ENCODE results near the gene MKNK1. TPM values are rescaled to one million over a fixed set of nuclear protein-coding genes. Genes with fewer than 3 reads are reported as not detected.

MKNK1 gene
- total RNA-seq, 1 donor = 25.4 TPM

DNA sequence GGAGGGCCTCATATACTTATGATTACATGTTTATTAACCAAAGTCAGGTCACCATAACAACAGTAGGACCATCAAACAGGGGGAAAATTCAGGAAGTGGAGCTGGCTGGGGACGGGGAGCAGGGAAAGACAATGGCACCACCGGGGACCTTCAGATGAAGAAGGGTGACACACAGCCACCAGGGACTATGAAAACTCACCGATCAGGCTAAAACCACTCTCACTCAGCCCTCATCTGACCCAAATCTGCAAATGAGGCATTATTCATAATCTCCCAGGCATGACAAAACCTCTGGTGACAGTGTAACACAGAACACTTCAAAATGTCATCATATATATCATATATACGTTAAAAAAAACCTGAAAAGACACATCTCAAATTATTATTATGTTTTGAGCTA lies 11.2 kb downstream of the MKNK1 start:
- Histone ChIP-seq H3K27me3 (ENCODE audit: insufficient read depth, low read length) (no peaks in the 10 kb centered on the region), H3K4me1 (ENCODE audit: insufficient read depth, low read length) (peaks cover 40% of the 10 kb centered on the region), H3K9me3 (ENCODE audit: low read depth, low read length) (no peaks in the 10 kb centered on the region), H3K4me3 (ENCODE audit: low read length) (no peak overlapping the region)

DNA sequence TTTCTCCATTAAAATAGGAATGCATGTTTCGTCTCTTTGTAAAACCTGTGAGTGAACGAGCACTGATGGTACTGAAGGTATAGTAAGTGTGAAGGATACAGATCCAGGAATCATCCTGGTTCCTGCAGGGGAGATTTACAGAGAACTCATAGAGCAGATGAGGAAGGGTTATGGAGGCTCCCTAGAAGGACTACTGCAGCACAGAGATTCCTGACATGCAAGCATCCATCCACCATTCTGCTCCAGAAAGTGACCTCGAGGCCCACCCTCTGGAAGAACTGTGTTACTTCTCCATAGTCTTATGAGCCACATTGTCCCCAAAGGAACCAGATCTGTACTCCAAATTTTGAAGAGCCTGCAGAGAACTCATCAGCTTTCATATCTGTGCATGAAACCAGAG lies 14.5 kb downstream of the MKNK1 start:
- Histone ChIP-seq H3K9me3 (ENCODE audit: low read depth, low read length) (no peaks in the 10 kb centered on the region), H3K4me3 (ENCODE audit: low read length) (no peak overlapping the region), H3K27me3 (ENCODE audit: insufficient read depth, low read length) (no peaks in the 10 kb centered on the region), H3K4me1 (ENCODE audit: insufficient read depth, low read length) (peaks cover 33% of the 10 kb centered on the region)

DNA sequence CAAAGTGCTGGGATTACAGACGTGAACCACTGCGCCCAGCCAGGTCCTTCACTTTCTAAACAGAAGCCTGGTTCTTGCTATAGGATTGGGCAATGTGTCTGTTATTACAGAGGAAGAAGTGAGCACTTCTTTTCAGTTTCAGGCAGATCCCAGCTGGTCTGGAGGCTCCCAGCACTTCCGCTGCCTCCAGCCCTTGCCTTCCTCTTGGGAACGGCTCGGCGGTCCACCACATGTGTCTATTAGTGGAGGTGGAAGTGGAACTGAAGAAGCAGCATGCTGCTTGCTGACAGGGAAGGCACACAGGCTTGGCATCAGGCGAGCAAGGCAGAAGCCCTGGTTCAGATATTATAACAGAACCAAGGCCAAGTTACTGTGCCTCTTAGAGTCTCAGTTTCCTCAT lies 17.0 kb downstream of the MKNK1 start:
- H3K4me1 ChIP-seq (ENCODE audit: insufficient read depth, low read length) = peaks cover 37% of the 10 kb centered on the region
- no peak overlapping the region for H3K4me3 ChIP-seq (ENCODE audit: low read length)
- H3K27me3 ChIP-seq (ENCODE audit: insufficient read depth, low read length) = no peaks in the 10 kb centered on the region
- no peaks in the 10 kb centered on the region for H3K9me3 ChIP-seq (ENCODE audit: low read depth, low read length)

DNA sequence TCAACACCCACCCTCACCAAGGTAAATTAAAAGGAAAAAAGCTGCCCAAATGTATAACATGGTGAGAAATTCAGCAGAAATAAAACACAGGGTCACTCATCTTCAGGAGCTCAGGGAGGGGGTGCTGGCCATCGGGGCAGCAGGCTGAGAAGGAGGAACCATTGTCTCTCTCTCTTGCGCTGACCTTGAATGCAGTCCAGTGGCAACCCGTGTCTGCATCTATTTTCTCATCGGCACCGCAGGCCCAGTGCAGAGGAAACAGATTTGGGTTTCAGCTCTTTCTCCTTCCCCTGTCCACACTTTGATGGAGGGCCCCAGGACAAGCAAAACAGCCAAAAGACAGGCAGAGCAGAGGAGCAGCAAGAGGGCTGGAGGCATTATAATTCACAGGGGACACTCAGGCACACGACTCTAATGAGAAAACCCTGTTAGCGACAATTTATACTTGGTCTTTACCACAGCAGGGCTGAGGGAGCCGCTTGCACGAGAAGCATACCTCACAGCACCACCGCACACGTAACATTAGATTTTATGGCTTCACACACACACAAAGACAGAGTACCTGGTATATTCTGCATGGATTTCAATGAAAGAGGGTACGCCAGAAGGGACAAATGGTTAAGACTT lies 18.6 kb downstream of the MKNK1 start:
- Histone ChIP-seq H3K9me3 (ENCODE audit: low read depth, low read length) (no peaks in the 10 kb centered on the region), H3K4me1 (ENCODE audit: insufficient read depth, low read length) (peaks cover 53% of the 10 kb centered on the region), H3K4me3 (ENCODE audit: low read length) (no peak overlapping the region), H3K27me3 (ENCODE audit: insufficient read depth, low read length) (no peaks in the 10 kb centered on the region)

DNA sequence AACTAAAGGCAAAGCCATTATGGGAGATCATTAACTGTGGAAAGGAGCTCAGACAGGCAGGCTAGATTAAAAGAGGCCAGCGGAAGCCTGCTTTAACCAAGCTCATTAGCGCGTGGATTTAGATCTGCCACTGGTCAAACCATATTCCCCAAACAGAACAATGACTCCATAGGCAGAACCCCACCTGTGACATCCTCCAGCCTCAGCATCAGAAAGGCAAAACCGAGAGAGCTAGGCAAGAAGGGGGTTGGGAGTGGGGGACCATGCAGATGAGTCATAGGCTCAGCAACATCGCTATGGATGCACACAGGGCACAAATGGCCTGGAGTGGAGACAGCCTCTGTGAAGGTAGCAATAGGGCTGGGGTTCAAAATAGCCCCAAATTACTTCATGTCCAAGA lies 20.6 kb downstream of the MKNK1 start:
- Histone ChIP-seq H3K9me3 (ENCODE audit: low read depth, low read length) (no peaks in the 10 kb centered on the region), H3K4me1 (ENCODE audit: insufficient read depth, low read length) (peaks cover 72% of the 10 kb centered on the region), H3K4me3 (ENCODE audit: low read length) (no peak overlapping the region), H3K27me3 (ENCODE audit: insufficient read depth, low read length) (no peaks in the 10 kb centered on the region)

DNA sequence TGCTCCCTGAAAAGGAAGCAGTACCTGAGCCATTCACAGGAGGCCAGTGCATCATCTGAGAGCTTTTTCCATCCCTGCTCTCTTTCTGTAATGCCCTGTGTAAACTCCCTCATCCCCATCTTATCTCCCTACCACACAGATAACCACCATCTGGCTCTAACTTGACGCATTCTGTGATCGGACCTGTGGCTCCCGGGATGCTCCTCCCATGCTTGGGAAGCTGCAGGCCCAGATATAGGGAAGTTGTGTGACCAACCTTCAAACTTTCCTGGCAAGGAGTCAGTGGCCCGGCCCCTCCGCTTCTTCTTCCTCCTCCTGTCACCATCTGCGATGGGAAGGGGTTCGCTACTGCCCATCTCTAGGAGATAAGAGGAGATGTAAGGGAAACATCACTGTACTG lies 21.1 kb downstream of the MKNK1 start:
- Histone ChIP-seq H3K4me3 (ENCODE audit: low read length) (no peak overlapping the region), H3K4me1 (ENCODE audit: insufficient read depth, low read length) (peaks cover 72% of the 10 kb centered on the region), H3K27me3 (ENCODE audit: insufficient read depth, low read length) (no peaks in the 10 kb centered on the region)

DNA sequence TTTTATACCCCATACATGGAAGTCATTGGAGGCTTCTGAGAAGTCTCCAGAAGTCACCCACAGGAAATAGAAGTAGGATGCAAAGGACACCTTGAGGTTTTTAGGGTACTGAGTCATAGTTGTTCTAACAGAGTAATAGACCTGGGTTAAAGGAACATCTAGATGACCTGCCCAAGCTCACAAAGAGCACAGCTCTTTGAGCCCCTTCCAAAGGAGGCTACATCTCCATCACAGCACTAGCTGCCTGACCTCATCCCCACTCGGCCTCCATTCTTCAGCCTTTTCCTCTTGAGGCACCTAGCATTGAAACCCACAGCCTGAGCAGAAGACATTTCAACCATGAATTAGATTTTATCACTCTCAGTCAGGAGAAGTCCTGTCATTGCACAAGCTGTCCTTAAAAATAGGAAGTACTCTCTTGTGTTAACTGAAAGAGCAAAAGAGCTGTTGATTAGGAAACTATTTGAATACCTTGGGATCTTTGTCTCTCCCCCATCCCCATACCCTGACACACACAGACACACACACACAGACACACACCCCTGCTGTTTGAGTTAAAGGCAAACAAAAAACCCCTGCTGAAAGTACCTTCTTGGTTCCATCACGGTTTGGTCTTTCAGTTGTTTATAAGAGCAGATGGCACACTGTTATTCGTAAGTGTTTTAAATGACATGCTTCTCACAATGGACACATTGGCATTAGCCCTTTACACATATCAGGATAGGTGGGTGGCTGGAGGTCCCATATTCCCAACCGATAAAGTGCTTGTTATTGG lies 22.2 kb downstream of the MKNK1 start:
- Histone ChIP-seq H3K4me1 (ENCODE audit: insufficient read depth, low read length) (peaks cover 65% of the 10 kb centered on the region), H3K4me3 (ENCODE audit: low read length) (no peak overlapping the region), H3K27me3 (ENCODE audit: insufficient read depth, low read length) (no peaks in the 10 kb centered on the region)

More for the DNA sequence above, 21.1 kb downstream of the MKNK1 start:
- H3K9me3 ChIP-seq (ENCODE audit: low read depth, low read length) = no peaks in the 10 kb centered on the region

DNA sequence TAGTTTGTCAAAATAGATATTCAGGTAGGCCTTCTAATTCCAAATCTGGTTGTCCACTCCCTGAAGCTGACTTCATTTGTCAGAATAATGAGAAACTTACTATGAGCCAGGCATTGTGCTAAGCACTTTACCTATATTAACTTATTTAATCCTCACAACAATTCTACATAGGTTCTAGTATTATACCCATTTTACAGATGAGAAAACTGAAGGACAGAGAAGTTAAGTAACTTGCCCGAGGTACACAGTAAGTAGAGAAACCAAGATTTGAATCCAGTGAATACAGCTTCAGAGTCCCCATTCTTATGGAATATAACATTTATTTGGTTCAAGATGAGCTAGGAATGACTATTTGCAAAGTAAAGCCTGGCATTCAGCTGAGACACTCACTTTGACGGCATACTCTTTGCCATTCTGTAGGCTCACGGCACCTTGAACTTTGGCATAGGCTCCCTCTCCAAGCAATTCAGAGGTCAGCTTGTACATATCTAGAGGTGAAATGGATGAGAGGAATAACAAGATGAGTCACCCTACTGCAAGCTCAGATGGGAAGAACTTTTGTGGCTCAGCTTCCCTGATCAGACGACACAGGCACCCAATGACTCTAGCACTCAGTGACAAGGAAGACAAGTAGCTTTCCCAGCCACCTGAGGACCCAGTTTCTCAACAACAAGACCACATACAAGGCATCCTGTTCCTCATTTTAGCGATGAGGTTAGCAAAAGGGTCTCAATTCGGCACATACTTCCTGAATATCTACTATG lies 23.7 kb downstream of the MKNK1 start:
- Histone ChIP-seq H3K9me3 (ENCODE audit: low read depth, low read length) (no peaks in the 10 kb centered on the region), H3K4me3 (ENCODE audit: low read length) (no peak overlapping the region), H3K4me1 (ENCODE audit: insufficient read depth, low read length) (peaks cover 54% of the 10 kb centered on the region), H3K27me3 (ENCODE audit: insufficient read depth, low read length) (no peaks in the 10 kb centered on the region)

More for the DNA sequence above, 22.2 kb downstream of the MKNK1 start:
- H3K9me3 ChIP-seq (ENCODE audit: low read depth, low read length) = no peaks in the 10 kb centered on the region

DNA sequence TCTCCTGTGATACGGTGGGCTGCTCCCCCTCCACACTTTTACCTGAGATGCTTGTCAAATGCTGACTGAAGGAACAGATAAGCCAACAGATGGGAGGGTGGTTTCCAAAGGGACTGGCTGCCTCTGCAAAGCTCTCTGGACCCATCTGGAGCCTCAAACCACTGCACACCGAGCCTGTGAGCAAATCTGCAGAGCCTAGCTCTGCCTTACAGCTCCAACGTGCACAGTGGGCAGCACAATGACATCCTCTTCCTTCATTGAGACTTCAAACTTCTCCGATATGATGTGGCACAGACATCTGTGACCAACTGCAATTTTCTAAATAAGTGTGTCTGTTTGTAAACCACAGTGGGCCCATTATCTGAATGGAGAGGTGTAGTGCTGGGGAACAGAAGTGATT lies 26.4 kb downstream of the MKNK1 start:
- H3K27me3 ChIP-seq (ENCODE audit: insufficient read depth, low read length) = no peaks in the 10 kb centered on the region
- no peaks in the 10 kb centered on the region for H3K9me3 ChIP-seq (ENCODE audit: low read depth, low read length)
- peaks cover 42% of the 10 kb centered on the region for H3K4me1 ChIP-seq (ENCODE audit: insufficient read depth, low read length)
- H3K4me3 ChIP-seq (ENCODE audit: low read length) = no peak overlapping the region

DNA sequence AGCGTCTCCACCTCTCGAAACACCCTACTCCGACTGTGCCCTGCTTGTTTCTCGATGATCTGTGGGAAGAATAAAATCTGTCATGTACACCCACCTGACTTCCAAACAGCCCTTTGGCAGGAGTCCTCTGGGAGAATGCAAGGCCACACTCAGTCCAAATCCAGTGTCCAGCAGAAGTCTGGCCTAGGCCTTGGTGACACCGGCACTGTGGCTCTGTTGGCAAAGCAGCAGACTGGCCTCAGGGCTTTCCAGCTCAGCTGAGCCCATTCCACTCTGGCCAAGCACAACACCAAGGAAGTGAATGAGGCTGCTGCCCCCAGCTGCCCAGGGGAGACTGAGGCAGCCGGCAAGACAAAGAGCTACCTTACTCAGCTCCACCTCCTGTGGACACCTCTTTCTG lies 27.5 kb downstream of the MKNK1 start:
- H3K27me3 ChIP-seq (ENCODE audit: insufficient read depth, low read length) = no peaks in the 10 kb centered on the region
- H3K9me3 ChIP-seq (ENCODE audit: low read depth, low read length) = no peaks in the 10 kb centered on the region
- no peak overlapping the region for H3K4me3 ChIP-seq (ENCODE audit: low read length)
- H3K4me1 ChIP-seq (ENCODE audit: insufficient read depth, low read length) = peaks cover 31% of the 10 kb centered on the region

DNA sequence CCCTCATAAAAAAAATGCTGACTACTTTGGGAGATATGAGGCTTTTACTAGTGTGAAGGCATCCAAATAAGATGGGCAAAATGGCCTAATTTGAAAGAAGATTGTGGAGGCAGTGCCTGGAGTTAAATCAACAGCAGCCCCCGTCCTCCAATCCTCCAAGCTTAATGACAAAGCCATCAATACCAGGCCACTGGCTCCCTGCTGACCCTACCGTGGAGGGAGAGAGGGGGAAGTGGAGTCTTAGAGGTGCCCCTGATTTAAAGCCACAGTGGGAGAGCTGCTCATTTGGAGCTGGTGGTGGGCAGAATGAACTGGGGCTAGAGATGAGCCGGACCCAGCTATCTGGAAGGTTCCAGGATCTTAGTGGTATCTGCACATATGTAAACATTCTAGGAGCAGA lies 28.3 kb downstream of the MKNK1 start:
- no peaks in the 10 kb centered on the region for H3K27me3 ChIP-seq (ENCODE audit: insufficient read depth, low read length)
- H3K4me3 ChIP-seq (ENCODE audit: low read length) = no peak overlapping the region
- peaks cover 23% of the 10 kb centered on the region for H3K4me1 ChIP-seq (ENCODE audit: insufficient read depth, low read length)
- no peaks in the 10 kb centered on the region for H3K9me3 ChIP-seq (ENCODE audit: low read depth, low read length)

DNA sequence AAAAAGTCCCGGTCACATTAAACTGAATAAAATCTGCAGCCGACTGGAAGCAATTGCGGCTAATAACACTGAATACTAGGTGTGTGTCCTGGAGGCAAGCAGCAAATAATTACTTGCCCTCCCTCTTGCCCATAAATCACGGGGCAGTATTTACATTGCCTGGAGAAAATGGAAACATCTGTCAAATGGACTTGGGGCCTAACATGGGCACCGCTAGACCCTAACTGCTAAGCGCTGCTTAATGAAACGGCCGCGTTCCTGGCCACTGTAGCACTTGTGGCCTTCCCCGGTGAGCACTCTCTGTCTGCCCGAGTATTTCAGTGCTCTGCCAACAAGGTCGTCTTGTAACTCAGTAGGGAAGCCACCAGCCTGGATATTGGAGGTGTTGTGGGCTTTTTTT lies 28.8 kb downstream of the MKNK1 start:
- no peak overlapping the region for H3K4me3 ChIP-seq (ENCODE audit: low read length)
- peaks cover 18% of the 10 kb centered on the region for H3K4me1 ChIP-seq (ENCODE audit: insufficient read depth, low read length)
- no peaks in the 10 kb centered on the region for H3K27me3 ChIP-seq (ENCODE audit: insufficient read depth, low read length)
- H3K9me3 ChIP-seq (ENCODE audit: low read depth, low read length) = no peaks in the 10 kb centered on the region

DNA sequence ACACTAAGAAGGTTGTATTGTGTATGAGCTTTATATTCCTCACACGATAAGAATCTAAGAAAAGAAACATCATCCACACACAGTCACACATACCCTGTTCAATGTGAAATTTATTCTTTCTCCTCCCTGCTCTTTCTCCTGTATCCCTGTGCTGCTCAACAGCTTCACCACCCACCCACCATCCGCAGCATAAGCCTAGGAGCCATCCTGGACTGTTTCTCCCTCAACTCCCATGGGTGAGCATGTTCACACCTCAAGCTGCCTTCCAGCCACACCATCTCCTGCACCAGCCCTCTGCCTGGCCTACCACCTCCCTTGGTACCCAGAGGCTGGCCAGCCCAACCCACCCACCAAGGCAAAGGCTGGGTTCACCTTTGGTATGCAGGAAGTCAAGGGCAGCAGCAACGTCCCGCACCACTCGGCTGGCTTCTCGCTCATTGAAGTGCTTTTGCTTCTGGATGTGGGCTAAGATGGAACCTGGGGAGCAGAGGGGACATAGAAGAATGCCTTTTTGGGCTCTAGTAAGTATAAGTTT lies 32.3 kb downstream of the MKNK1 start:
- no peak overlapping the region for H3K4me3 ChIP-seq (ENCODE audit: low read length)
- H3K9me3 ChIP-seq (ENCODE audit: low read depth, low read length) = no peaks in the 10 kb centered on the region
- no peaks in the 10 kb centered on the region for H3K4me1 ChIP-seq (ENCODE audit: insufficient read depth, low read length)
- H3K27me3 ChIP-seq (ENCODE audit: insufficient read depth, low read length) = no peaks in the 10 kb centered on the region

DNA sequence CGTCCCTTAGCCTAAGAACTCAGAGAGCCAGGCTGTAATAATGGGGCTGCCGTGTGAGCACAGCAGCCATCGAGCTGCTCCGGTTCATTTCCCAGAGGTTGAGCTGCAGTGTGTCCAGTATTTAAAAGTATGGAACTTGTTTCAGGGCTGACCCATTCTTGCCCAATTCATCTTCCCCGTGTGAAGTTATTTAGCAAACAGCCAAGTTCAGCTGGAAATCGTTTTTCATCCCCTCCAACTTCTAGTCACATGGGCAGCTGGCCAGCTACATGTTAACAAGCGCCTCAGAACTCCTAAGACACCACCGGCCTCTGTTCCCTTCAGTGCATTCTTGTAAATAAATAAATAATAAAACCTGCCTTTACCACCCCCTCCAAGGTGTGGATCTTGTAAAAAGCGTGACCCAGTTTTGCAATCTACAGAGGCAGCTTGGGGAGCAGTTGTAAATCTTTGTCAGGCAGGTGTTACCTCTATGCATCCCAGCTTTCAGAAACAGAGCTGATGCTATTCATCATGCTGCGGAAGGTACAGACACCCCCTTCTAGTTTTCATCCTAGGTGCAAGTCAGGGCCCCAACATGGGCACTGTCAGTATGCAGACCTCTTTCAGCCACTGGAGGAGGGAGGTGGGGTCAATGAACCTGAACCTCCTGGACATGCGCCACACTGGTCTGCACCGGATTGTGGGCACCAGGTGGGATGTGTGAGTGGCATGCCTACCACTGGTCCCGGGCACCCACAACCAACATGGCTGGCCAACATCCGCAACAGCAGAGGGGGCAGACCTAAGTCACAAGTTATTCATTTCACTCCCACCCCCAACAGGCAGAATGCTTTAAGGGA lies 34.0 kb downstream of the MKNK1 start:
- Histone ChIP-seq H3K4me3 (ENCODE audit: low read length) (no peak overlapping the region), H3K27me3 (ENCODE audit: insufficient read depth, low read length) (no peaks in the 10 kb centered on the region), H3K4me1 (ENCODE audit: insufficient read depth, low read length) (no peaks in the 10 kb centered on the region), H3K9me3 (ENCODE audit: low read depth, low read length) (no peaks in the 10 kb centered on the region)

All from mononuclear cell (primary cell).